Retinal pigment epithelial cell (primary cell): ENCODE data around the gene CAMKMT.

ENCODE experiments used
- DNase-seq: peaks from one replicate; pipeline ENCODE4 v3.0.0-alpha.2; 2010; ENCODE audit warnings: low read depth
- H3K4me3 ChIP-seq: 2 replicates; pipeline ENCODE4 v1.5.1; 2011; ENCODE audit warnings: mild to moderate bottlenecking, low read length, control low read depth, moderate library complexity
- TF ChIP-seq, protein P1 (sequence below): conservative IDR thresholded peaks from 2 replicates; pipeline ENCODE4 v1.5.1; 2011; ENCODE audit warnings: low read depth, low read length, control low read depth, inconsistent platforms

CAMKMT gene

DNA sequence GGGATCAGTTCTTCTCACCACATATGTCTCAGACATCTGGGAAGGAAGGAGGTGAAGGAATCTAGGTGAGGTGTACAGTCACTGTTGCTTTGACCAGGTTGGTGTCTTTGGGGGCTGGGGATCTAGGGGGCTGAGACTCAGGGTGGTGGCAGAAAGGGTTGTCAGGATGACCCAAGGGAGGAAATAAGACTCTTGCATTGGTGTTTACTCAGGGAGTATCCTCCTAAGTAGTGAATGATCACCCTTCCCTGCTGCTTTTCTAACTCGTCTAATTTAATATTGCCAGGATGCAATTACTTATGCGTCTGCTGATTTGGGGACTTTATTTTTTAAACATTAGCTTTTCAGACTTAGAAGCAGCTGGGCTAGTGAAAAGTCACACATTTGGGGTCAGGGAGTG, 451.9 kb downstream of the CAMKMT start:
- no peak overlapping the region for H3K4me3 ChIP-seq
- DNase-seq, result no peak
- TF ChIP-seq, protein P1, sequence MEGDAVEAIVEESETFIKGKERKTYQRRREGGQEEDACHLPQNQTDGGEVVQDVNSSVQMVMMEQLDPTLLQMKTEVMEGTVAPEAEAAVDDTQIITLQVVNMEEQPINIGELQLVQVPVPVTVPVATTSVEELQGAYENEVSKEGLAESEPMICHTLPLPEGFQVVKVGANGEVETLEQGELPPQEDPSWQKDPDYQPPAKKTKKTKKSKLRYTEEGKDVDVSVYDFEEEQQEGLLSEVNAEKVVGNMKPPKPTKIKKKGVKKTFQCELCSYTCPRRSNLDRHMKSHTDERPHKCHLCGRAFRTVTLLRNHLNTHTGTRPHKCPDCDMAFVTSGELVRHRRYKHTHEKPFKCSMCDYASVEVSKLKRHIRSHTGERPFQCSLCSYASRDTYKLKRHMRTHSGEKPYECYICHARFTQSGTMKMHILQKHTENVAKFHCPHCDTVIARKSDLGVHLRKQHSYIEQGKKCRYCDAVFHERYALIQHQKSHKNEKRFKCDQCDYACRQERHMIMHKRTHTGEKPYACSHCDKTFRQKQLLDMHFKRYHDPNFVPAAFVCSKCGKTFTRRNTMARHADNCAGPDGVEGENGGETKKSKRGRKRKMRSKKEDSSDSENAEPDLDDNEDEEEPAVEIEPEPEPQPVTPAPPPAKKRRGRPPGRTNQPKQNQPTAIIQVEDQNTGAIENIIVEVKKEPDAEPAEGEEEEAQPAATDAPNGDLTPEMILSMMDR, result no peak

DNA sequence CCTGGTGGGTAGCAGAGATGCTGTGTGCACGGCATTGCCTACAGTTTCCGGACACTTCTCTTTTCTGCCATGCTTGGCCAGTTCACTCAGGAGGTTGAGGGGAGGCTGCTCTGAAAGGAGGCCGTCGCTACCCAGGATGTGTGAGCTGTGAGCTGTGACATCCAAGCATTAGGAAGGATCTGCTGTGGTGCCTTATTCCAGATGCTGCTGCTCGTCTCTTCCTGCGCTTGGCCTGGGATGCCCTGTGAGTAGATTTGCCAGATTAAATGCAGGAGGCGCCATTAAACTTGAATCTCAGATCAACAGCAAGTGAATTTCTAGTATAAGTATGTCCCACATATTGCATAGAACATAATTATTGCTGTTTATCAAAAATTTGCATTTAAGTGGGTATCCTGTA, 455.5 kb downstream of the CAMKMT start:
- H3K4me3 ChIP-seq, result no peak overlapping the region
- TF ChIP-seq, protein P1, result no peak
- DNase-seq, result no peak

DNA sequence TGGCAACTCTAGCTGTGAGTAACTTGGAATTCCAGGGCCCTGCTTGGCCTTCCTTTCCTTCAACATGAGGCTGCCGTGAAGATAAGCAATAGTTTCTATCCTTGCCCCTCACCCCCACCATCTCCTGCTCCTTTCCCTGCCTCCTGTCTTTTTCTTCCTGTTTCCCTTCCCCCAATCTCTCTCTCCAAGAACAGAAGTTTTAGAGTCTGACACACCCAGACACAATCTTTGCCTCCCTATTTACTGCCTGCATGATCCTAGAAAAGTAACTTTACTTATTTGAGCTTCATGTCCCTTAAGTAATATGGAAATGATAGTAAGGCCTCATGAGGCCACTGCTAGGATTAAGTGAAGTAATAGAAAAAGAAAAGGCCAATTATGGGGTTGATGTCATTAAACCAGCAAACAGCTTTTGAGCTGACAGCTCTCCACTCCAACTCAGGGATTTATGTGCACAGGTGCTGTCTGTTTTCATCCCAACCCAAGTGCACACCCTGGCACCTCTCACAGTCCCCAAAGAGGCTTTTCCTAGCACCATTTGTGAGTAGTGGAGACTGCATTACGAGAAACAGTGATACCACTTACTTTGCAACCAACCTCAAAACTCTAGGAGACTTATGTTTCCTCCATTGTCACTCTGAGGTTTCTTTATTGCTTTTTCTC, 456.1 kb downstream of the CAMKMT start:
- TF ChIP-seq, protein P1, result no peak

DNA sequence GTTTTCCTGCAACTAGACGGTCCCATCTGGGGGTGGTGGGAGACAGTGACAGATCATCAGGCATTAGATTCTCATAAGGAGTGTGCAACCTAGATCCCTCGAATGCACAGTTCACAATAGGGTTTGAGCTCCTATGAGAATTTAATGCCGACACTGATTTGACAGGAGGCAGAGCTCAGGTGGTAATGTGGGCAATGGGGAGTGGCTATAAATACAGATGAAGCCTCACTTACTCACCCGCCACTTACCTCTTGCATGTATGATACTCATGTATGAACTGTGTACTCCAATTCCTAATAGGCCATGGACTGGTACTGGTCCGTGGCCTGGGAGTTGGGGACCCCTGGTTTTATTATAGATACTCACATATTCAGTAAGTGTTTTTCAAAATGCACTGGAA, 457.3 kb downstream of the CAMKMT start:
- no peak overlapping the region for H3K4me3 ChIP-seq
- no peak for DNase-seq
- TF ChIP-seq, protein P1, result no peak

More for the DNA sequence above, 456.1 kb downstream of the CAMKMT start:
- H3K4me3 ChIP-seq, result no peak overlapping the region
- no peak for DNase-seq

DNA sequence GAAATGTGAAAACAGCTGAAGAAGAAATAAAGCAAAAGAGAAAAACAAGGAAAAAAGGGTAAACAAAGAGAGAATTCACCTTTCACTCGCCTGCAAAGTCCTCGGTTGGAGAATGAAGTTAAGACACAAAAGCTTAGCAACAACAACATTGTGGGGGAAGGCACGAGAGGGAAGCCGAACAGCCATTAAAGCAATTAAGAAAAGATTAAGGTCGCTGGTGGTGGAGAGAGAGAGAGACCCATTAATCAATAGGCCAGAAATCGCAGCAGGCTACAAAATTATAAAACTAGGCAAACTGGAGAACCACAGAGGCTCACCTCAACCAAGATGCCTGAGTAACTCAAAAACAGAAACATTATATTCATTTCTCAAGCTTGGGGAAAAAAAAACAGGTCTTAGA, 459.8 kb downstream of the CAMKMT start:
- TF ChIP-seq, protein P1, result no peak
- H3K4me3 ChIP-seq, result no peak overlapping the region
- DNase-seq, result no peak

DNA sequence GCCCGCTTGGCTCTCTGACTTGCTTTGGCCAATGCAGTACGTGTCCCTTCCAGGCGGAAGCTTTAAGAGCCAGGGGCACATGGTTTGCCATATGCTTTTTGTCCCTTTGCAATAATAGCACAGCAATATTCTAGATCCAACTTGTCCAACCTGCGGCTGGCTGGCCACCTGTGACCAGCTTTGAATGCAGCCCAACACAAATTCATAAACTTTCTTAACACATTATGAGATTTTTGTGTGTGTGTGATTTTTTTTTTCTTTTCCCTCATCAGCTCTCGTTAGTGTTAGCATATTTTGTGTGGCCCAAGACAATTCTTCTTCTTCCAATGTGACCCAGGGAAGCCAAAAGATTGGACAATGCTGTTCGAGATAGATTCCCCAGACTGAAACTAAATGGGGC, 460.4 kb downstream of the CAMKMT start:
- no peak overlapping the region for H3K4me3 ChIP-seq
- TF ChIP-seq, protein P1, result no peak
- DNase-seq, result no peak
